HG02870 (cell line): ENCODE results near the gene PLEKHA4.
"Not testable (repeated sequence)": the region's sequence is repeated elsewhere in the genome, so short reads cannot be mapped to it uniquely, and the experiment has no call there.

Experiments
- ATAC-seq: cut with Tn5 transposase; IDR thresholded peaks from one replicate; pipeline ENCODE4 v1.9.1; 2021; ENCODE audit warnings: mild to moderate bottlenecking, moderate library complexity; ENCODE audit not compliant: unreplicated experiment

The PLEKHA4 gene

GRCh38 chr19:48804496-48804895 is 63.9 kb downstream of the PLEKHA4 start:
- no peak for ATAC-seq

- no peak for ATAC-seq
These were observed 65.8 kb downstream of the PLEKHA4 start for GRCh38 chr19:48802623-48803022.

- no peak for ATAC-seq
These were observed 68.8 kb downstream of the PLEKHA4 start for GRCh38 chr19:48799358-48800300.

GRCh38 chr19:48798937-48799336 is 69.5 kb downstream of the PLEKHA4 start:
- no peak for ATAC-seq

- ATAC-seq = no peak
These were observed 71.3 kb downstream of the PLEKHA4 start for GRCh38 chr19:48797103-48797502.

- no peak for ATAC-seq
These were observed 71.9 kb downstream of the PLEKHA4 start for GRCh38 chr19:48796298-48797083.

GRCh38 chr19:48795685-48796070 is 72.7 kb downstream of the PLEKHA4 start:
- ATAC-seq = no peak

- peak; percentile 80 for ATAC-seq
These were observed 73.2 kb downstream of the PLEKHA4 start for GRCh38 chr19:48795055-48795684.

GRCh38 chr19:48794291-48794690 is 74.1 kb downstream of the PLEKHA4 start:
- ATAC-seq = no peak

- ATAC-seq = no peak
These were observed 75.1 kb downstream of the PLEKHA4 start for GRCh38 chr19:48793271-48793670.

- ATAC-seq = not testable (repeated sequence)
These were observed 81.1 kb downstream of the PLEKHA4 start for GRCh38 chr19:48787331-48787730.
